Measurements from ENCODE around the gene PER1. TPM values are rescaled to one million over a fixed set of nuclear protein-coding genes. Genes with fewer than 3 reads are reported as not detected.

The PER1 gene
- total RNA-seq, 3 donors from 2014 or later, result 97.3 to 167 (median 115) TPM

DNA sequence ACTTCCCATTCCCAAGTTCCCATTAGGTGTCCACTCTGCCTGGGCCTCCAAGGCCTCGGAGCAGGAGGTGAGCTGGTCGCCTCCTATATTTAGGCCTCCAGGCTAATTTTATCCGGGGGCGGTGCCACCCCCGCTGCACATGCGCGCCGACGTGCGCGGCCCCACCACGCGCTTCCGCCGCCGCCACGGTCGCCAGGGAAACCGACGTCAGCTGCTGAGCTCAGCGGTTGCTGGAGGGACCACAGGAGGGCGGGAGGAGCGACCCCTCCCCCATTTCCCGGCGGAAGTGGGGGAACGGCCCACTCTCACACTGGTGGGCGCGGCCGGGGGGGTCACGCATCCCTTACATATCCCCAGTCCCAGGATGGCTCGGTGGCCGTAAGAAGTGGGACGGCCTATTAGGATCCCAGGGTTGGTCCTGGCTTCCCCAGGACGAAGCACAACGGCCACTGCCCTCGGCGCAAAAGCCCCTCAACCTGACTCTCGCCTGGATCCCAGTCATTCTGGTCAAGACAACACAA, 1.0 kb downstream of the PER1 start:
- Histone ChIP-seq H3K4me1 (peaks cover 10 to 13% of the 10 kb centered on the region in 2 donors), H3K27ac (peak overlapping the region; percentile 99 to 100), H3K4me3 (peak overlapping the region; percentile 86 to 99 (median 90)), H3K9me3 (no peaks in the 10 kb centered on the region), H3K27me3 (no peaks in the 10 kb centered on the region), H3K36me3 (peaks cover 30% of the 10 kb centered on the region)
- TF ChIP-seq POLR2A (IDR thresholded peaks at IDR 0.05) (no peak), POLR2AphosphoS5 (IDR thresholded peaks at IDR 0.05) (peak; percentile 60 to 87 (median 66))
- TF ChIP-seq, protein P1, sequence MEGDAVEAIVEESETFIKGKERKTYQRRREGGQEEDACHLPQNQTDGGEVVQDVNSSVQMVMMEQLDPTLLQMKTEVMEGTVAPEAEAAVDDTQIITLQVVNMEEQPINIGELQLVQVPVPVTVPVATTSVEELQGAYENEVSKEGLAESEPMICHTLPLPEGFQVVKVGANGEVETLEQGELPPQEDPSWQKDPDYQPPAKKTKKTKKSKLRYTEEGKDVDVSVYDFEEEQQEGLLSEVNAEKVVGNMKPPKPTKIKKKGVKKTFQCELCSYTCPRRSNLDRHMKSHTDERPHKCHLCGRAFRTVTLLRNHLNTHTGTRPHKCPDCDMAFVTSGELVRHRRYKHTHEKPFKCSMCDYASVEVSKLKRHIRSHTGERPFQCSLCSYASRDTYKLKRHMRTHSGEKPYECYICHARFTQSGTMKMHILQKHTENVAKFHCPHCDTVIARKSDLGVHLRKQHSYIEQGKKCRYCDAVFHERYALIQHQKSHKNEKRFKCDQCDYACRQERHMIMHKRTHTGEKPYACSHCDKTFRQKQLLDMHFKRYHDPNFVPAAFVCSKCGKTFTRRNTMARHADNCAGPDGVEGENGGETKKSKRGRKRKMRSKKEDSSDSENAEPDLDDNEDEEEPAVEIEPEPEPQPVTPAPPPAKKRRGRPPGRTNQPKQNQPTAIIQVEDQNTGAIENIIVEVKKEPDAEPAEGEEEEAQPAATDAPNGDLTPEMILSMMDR (IDR thresholded peaks at IDR 0.05), result peak in 1 of 3 donors; percentile 26
- DNase-seq (ENCODE audit: low spot score in 2 of 2), result peak in 1 of 2 donors; percentile 81
- intact Hi-C loops (cut with DNase I; ENCODE audit: low total_unique reads), result no loop called here

DNA sequence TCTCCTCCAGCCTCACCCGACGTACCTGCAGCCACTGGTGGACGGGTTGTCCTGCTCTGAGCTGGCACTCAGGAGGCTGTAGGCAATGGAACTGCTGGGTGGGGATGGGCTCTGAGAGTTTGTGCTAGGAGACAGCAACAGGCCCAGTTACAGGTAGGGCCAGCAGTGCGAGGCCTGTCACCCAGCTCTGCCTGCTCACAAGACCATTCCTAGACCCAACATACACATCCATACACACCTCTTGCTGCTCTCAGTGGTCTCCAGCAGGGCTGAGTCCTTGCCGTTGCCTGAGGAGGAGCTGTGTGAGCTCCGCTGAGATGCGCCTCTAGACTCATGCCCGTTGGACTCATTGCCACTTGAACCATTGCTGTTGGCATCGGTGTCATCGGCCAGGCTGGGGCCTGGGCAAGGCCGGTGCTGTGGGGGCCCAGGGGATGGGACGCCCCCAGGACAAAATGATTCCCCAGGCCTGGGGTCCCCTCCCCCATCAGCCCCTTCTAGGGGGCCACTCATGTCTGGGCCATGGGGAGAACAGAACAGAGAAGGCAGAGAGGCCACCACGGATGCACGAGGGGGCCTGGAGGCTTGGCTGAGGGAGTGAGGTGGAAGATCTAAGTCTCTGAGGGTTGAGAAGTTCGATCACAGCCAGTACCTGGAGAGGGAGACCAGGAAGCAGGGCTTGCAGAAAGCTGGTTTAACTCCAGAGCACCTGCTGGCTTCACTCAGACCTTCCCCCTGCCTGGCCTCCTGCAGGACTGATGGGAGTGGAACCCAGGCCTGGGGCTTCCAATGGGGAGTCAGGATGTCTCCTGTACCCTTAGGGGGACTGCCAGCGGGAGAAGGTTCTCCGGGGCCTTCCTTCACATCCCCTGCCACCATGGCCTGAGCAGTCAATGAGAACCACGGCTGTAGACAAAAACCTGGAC, 1.7 kb downstream of the PER1 start:
- peaks cover 10 to 13% of the 10 kb centered on the region in 2 donors for H3K4me1 ChIP-seq
- peak overlapping the region; percentile 99 to 100 for H3K27ac ChIP-seq
- intact Hi-C loops (cut with DNase I; ENCODE audit: low total_unique reads), result no loop called here
- H3K36me3 ChIP-seq, result peaks cover 37% of the 10 kb centered on the region
- TF ChIP-seq, protein P1 (IDR thresholded peaks at IDR 0.05), result peak in 1 of 3 donors; percentile 6
- TF ChIP-seq POLR2A (IDR thresholded peaks at IDR 0.05), result no peak
- TF ChIP-seq POLR2AphosphoS5 (IDR thresholded peaks at IDR 0.05), result peak in 2 of 3 donors; percentile 34 to 46
- H3K9me3 ChIP-seq, result no peaks in the 10 kb centered on the region
- H3K27me3 ChIP-seq, result no peaks in the 10 kb centered on the region
- H3K4me3 ChIP-seq, result peak overlapping the region; percentile 86 to 99 (median 90)
- DNase-seq (ENCODE audit: low spot score in 2 of 2), result no peak

DNA sequence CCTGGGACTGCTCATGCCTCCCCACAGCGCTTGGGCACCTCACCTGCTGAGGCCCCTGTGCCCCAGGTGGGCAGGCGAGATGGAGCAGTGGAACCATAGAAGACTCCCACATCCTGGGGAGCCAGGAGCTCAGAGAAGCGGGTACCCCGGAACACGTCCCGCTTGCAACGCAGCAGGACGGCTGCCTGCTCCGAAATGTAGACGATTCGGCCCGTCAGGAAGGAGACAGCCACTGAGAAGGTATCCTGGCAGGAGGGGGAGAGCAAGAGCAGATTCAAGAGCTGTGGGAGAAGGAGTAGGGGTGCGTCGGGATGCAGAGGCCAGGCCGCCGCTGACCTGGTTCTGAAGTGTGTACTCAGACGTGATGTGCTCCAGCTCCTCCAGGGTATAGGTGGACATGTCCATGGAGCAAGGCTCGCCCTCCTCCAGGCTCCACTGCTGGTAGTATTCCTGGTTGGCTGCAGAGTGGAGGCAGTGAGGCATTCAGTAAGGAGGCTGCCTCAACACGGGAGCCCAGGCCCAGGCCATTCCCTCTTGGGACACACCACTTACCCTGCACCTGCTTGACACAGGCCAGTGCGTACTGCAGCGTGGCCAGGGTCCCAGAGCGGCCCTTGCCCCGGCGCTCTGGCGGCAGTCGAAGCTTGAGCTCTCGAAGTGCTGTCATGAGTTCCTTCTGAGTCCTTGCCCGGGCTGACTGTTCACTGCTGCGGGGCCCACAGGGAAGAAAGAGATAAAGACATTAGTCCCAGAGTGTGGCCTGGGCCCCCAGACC, 2.6 kb downstream of the PER1 start:
- intact Hi-C loops (cut with DNase I; ENCODE audit: low total_unique reads), result no loop called here
- DNase-seq (ENCODE audit: low spot score in 2 of 2), result no peak

DNA sequence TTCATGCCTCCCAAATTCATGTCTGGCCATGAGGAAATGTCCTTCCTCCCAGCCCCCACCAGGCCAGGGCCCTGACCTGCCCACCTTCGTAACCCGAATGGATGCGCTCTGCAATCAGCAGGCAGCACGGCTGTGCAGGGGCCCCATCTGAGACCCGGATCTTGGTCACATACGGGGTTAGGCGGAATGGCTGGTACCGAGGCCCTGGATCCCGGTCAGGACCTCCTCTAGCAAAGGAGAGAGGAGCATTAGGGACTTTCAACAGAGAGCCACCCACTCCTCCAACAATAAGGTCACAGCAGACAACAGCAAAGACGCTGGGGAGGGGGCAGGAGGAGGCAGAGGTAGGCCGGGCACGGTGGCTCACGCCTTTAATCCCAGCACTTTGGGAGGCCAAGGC, 3.6 kb downstream of the PER1 start:
- TF ChIP-seq POLR2A (IDR thresholded peaks at IDR 0.05), result no peak
- TF ChIP-seq POLR2AphosphoS5 (IDR thresholded peaks at IDR 0.05), result no peak
- TF ChIP-seq, protein P1 (IDR thresholded peaks at IDR 0.05), result no peak
- Histone ChIP-seq H3K4me1 (peaks cover 10 to 13% of the 10 kb centered on the region in 2 donors), H3K4me3 (peak overlapping the region in 1 of 3 donors; percentile 13), H3K9me3 (no peaks in the 10 kb centered on the region), H3K27ac (peak overlapping the region; percentile 65 to 99), H3K27me3 (no peaks in the 10 kb centered on the region), H3K36me3 (peaks cover 45% of the 10 kb centered on the region)
- no peak for DNase-seq (ENCODE audit: low spot score in 2 of 2)
- intact Hi-C loops (cut with DNase I; ENCODE audit: low total_unique reads), result no loop called here

More for the DNA sequence above, 2.6 kb downstream of the PER1 start:
- Histone ChIP-seq H3K4me3 (peak overlapping the region in 2 of 3 donors; percentile 86 to 90), H3K27me3 (no peaks in the 10 kb centered on the region), H3K27ac (peak overlapping the region; percentile 99 to 100), H3K4me1 (peaks cover 10 to 13% of the 10 kb centered on the region in 2 donors), H3K9me3 (no peaks in the 10 kb centered on the region), H3K36me3 (peaks cover 41% of the 10 kb centered on the region)
- no peak for TF ChIP-seq POLR2A (IDR thresholded peaks at IDR 0.05)
- TF ChIP-seq POLR2AphosphoS5 (IDR thresholded peaks at IDR 0.05), result no peak
- TF ChIP-seq, protein P1 (IDR thresholded peaks at IDR 0.05), result no peak
